ENCODE measurements around the gene DAGLB.

GRCh38 chr7:6409944-6410693, 37.6 kb downstream of the DAGLB start:
- no peak for TF ChIP-seq CTCF (IDR thresholded peaks at IDR 0.05 in 8 of 11, conservative IDR thresholded peaks at IDR 0.05 in 3 of 11)
- no peak for TF ChIP-seq POLR2A (IDR thresholded peaks at IDR 0.05)
- TF ChIP-seq POLR2AphosphoS5 (IDR thresholded peaks at IDR 0.05) = peak in 2 of 3 donors; percentile 42 to 80
